Coronary artery (tissue), 2 donors: ENCODE data around the gene PRR3.
"Not testable (repeated sequence)": the region's sequence is repeated elsewhere in the genome, so short reads cannot be mapped to it uniquely, and the experiment has no call there.

Experiments used
- DNase-seq: peaks from one replicate; pipeline ENCODE4 v3.0.0-alpha.2; 2017; ENCODE audit warnings: low spot score
- H3K27ac ChIP-seq, 2 donors: fragments of 200-600 bp; sonication (generic); one replicate each; pipeline ENCODE4 v1.5.1; 2016 to 2019
- H3K4me3 ChIP-seq: fragments of 200-600 bp; sonication (generic); 2 replicates; pipeline ENCODE4 v1.5.1; 2016; ENCODE audit warnings: mild to moderate bottlenecking, moderate library complexity
- CTCF ChIP-seq: fragments of 200-600 bp; sonication (generic); IDR thresholded peaks from one replicate; pipeline ENCODE4 v1.5.1; 2019; ENCODE audit warnings: antibody characterized with exemption

The PRR3 gene

GRCh38 chr6:30515106-30515505, 42.0 kb upstream of the PRR3 start:
- no peak for DNase-seq
- no peak for TF ChIP-seq CTCF
- H3K27ac ChIP-seq = peak overlapping the region in 1 of 2 donors; percentile 82
- H3K4me3 ChIP-seq = no peak overlapping the region

- H3K27ac ChIP-seq = peak overlapping the region; percentile 65 to 82
- DNase-seq = peak; percentile 92
- peak overlapping the region; percentile 59 for H3K4me3 ChIP-seq
- TF ChIP-seq CTCF = no peak
These were observed 40.9 kb upstream of the PRR3 start for GRCh38 chr6:30515944-30516753.

- peak overlapping the region in 1 of 2 donors; percentile 65 for H3K27ac ChIP-seq
- not testable (repeated sequence) for H3K4me3 ChIP-seq, DNase-seq
These were observed 40.4 kb upstream of the PRR3 start for GRCh38 chr6:30516754-30517076.

GRCh38 chr6:30517767-30518504, 39.2 kb upstream of the PRR3 start:
- H3K27ac ChIP-seq, H3K4me3 ChIP-seq, DNase-seq: not testable (repeated sequence)

GRCh38 chr6:30518505-30519145, 38.5 kb upstream of the PRR3 start:
- not testable (repeated sequence) for H3K4me3 ChIP-seq, H3K27ac ChIP-seq

GRCh38 chr6:30520522-30520921, 36.6 kb upstream of the PRR3 start:
- Histone ChIP-seq H3K4me3 (no peak overlapping the region), H3K27ac (no peak overlapping the region)
- DNase-seq = no peak
- TF ChIP-seq CTCF = no peak

More at GRCh38 chr6:30518505-30519145, 38.5 kb upstream of the PRR3 start:
- DNase-seq = not testable (repeated sequence)

GRCh38 chr6:30521082-30521481, 36.0 kb upstream of the PRR3 start:
- DNase-seq, H3K4me3 ChIP-seq: not testable (repeated sequence)
- H3K27ac ChIP-seq = peak overlapping the region in 1 of 2 donors; percentile 35

GRCh38 chr6:30521952-30522351, 35.1 kb upstream of the PRR3 start:
- H3K27ac ChIP-seq, DNase-seq, H3K4me3 ChIP-seq: not testable (repeated sequence)

GRCh38 chr6:30526444-30526843, 30.7 kb upstream of the PRR3 start:
- H3K4me3 ChIP-seq, H3K27ac ChIP-seq, DNase-seq: not testable (repeated sequence)

- not testable (repeated sequence) for DNase-seq, H3K27ac ChIP-seq
These were observed 27.7 kb upstream of the PRR3 start for GRCh38 chr6:30529349-30529875.

More at GRCh38 chr6:30529349-30529875, 27.7 kb upstream of the PRR3 start:
- H3K4me3 ChIP-seq = not testable (repeated sequence)
